ENCODE results near the gene PDE4D. TPM values are rescaled to one million over a fixed set of nuclear protein-coding genes. Genes with fewer than 3 reads are reported as not detected.

Gene PDE4D
- total RNA-seq, 1 donor from 2014 or later: 34.5 TPM

- no peak for TF ChIP-seq CTCF (IDR thresholded peaks at IDR 0.05; ENCODE audit: borderline replicate concordance)
- DNase-seq: no peak
These were observed 268.6 kb downstream of the PDE4D start for GRCh38 chr5:59624898-59625297.

GRCh38 chr5:59622848-59623247, 270.7 kb downstream of the PDE4D start:
- H3K27ac ChIP-seq (replicated peaks): no peak overlapping the region
- no peak for TF ChIP-seq CTCF (IDR thresholded peaks at IDR 0.05; ENCODE audit: borderline replicate concordance)
- peaks cover 5% of the 10 kb centered on the region for H3K4me1 ChIP-seq
- H3K27me3 ChIP-seq (ENCODE audit: low read depth): no peaks in the 10 kb centered on the region
- H3K9me3 ChIP-seq (replicated peaks): peaks cover 4% of the 10 kb centered on the region
- intact Hi-C loops (cut with micrococcal nuclease): no loop called here
- H3K4me3 ChIP-seq: no peak overlapping the region
- H3K36me3 ChIP-seq: no peaks in the 10 kb centered on the region
- DNase-seq: no peak

More at GRCh38 chr5:59624898-59625297, 268.6 kb downstream of the PDE4D start:
- Histone ChIP-seq H3K36me3 (no peaks in the 10 kb centered on the region), H3K4me1 (peaks cover 5% of the 10 kb centered on the region), H3K27ac (replicated peaks) (no peak overlapping the region), H3K9me3 (replicated peaks) (peaks cover 4% of the 10 kb centered on the region), H3K4me3 (no peak overlapping the region), H3K27me3 (ENCODE audit: low read depth) (no peaks in the 10 kb centered on the region)
- intact Hi-C loops (cut with micrococcal nuclease): no loop called here

GRCh38 chr5:59621477-59621876, 272.0 kb downstream of the PDE4D start:
- Histone ChIP-seq H3K4me3 (no peak overlapping the region), H3K27ac (replicated peaks) (no peak overlapping the region), H3K4me1 (peaks cover 5% of the 10 kb centered on the region), H3K27me3 (ENCODE audit: low read depth) (no peaks in the 10 kb centered on the region), H3K36me3 (no peaks in the 10 kb centered on the region), H3K9me3 (replicated peaks) (peaks cover 4% of the 10 kb centered on the region)
- no peak for DNase-seq
- TF ChIP-seq CTCF (IDR thresholded peaks at IDR 0.05; ENCODE audit: borderline replicate concordance): no peak
- intact Hi-C loops (cut with micrococcal nuclease): no loop called here

- Histone ChIP-seq H3K27me3 (ENCODE audit: low read depth) (no peaks in the 10 kb centered on the region), H3K9me3 (replicated peaks) (peaks cover 4% of the 10 kb centered on the region), H3K4me3 (no peak overlapping the region), H3K4me1 (peaks cover 5% of the 10 kb centered on the region), H3K36me3 (no peaks in the 10 kb centered on the region), H3K27ac (replicated peaks) (no peak overlapping the region)
- DNase-seq: no peak
- TF ChIP-seq CTCF (IDR thresholded peaks at IDR 0.05; ENCODE audit: borderline replicate concordance): no peak
- intact Hi-C loops (cut with micrococcal nuclease): no loop called here
These were observed 272.9 kb downstream of the PDE4D start for GRCh38 chr5:59620535-59621212.

- Histone ChIP-seq H3K4me3 (no peak overlapping the region), H3K9me3 (replicated peaks) (no peaks in the 10 kb centered on the region), H3K4me1 (peaks cover 5% of the 10 kb centered on the region), H3K36me3 (no peaks in the 10 kb centered on the region), H3K27ac (replicated peaks) (no peak overlapping the region), H3K27me3 (ENCODE audit: low read depth) (no peaks in the 10 kb centered on the region)
- intact Hi-C loops (cut with micrococcal nuclease): no loop called here
- no peak for DNase-seq
- TF ChIP-seq CTCF (IDR thresholded peaks at IDR 0.05; ENCODE audit: borderline replicate concordance): no peak
These were observed 274.9 kb downstream of the PDE4D start for GRCh38 chr5:59618644-59619043.

Data from left ventricle myocardium inferior (tissue), 1 donor.